GM18867 (cell line): ENCODE measurements around the gene AK1.

Experiments used
- ATAC-seq: cut with Tn5 transposase; IDR thresholded peaks from one replicate; pipeline ENCODE4 v1.9.1; 2021; ENCODE audit warnings: mild to moderate bottlenecking, moderate library complexity; ENCODE audit not compliant: unreplicated experiment

AK1 gene

DNA sequence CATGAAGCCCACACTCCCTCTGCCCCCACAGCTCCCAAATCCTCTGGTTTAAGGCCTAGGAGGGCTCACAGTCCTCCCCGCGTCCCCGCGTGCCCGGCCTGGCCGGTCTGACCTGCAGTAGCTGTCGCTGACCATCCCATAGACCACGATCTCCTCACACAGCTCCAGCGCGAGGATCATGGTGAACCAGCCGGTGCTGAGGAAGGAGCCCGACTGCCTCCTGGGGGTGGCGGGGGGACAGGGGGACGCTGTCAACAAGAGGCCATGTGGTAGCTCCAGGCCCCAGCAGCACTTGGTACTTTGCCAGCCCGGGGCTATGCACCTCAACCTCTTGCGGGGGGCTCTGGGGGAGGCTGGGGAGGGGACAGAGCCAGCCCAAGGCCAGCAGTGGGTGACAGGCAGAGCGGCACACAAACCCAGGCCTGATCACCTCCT is 32.4 kb upstream of the AK1 start:
- ATAC-seq: no peak

DNA sequence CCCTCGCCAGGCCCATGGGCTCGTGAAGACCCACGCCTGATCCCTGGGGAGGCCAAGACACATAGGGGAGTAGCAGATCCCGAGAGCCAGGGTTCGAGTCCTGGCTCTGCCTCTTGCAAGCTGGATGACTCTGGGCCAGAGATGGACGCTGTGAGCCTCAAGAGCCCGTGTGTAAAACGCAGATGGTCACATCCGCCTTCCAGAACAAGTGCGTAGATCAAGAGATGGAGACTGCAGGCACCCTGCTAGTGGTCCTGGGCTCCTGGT is 31.1 kb upstream of the AK1 start:
- no peak for ATAC-seq

DNA sequence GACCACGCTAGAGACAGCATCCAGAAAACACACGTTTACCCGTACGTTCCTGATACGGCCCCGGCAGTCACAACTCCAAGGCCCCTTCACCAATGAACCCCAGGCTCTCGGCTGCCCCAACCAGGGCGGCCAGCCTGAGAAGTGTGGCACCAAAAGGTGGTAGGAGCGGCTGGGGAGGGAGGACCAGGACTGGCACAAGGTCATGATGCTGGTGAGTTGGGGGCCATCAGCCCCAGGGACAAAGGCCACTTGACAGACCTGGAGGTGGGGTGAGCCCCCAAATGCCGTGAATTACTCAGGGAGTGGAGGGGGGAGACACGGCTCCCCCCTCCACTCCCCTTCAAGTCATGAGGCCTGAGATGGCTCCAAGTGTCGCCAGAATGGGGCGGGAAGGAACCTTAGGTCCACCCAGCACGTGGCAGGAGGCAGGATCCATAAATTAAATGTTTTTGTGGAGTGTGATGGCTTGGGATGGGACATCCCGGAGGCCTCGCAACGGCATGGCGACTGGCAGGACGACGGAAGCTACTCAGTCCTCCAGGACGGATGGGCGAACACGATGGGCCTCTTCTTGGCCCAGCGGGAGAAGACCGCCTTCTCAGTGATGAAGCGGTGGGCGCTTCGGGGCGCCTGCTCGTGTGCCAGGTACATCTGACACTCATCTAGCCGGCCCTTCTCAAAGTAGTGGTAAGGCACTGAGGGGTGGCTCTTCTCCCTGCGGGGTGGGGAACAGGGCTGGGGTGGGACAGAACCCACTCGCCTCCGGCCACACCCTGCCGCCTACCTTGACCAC is 30.6 kb upstream of the AK1 start:
- ATAC-seq: no peak

DNA sequence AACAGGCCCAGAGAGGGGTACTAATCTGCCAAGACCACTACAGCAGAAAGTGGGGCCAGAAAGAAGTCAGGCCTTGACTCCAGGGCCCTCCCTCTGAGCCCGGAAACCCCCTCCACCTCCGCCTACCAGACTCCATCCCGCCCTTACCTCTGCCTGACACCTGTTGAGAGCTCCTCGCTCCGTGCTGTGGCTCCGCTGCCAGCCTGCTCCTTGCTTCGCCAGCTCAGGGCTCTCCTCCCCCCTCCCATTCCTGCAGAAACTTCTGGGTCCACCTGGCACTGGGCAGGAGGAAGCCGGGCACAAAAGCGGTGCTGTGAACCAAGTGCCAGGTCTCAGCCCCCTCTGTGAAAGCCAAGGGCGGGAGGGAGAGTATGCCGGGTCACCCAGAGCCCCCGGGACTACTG is 28.3 kb upstream of the AK1 start:
- ATAC-seq: no peak

DNA sequence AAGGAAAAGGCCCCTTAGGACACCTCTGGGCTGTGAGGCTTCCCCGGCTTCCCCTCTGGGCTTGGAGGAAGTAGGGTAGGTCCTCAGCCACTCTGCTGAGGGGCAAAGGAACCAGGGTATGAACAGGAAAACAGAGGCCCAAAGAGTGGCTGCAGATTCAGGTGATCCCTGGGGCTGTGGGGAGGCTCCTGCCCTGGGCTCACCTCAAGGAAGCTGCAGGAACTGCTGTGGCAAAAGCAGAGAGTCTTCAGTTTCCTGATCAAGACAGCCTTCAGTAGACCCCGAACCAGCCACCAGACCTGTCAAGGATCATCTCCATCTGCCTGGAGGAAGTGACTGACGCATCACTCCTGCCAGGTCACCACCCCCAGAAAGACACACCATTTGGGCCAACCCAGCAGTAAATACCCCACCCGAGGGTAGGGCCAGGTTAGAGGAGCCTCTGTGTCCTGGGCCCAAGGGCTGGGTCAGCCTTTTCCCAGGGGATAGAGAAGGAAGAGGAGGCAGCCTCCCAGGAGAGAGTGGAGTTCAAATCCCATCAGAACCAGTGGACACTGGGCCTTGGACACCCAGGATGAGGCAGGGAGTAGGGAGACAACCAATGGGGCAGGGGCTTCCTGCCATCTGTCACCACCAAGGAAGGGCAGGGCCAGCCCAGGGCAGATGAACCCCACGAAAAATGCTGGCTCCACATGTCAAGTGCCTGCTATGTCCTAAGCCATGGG is 27.7 kb upstream of the AK1 start:
- no peak for ATAC-seq

DNA sequence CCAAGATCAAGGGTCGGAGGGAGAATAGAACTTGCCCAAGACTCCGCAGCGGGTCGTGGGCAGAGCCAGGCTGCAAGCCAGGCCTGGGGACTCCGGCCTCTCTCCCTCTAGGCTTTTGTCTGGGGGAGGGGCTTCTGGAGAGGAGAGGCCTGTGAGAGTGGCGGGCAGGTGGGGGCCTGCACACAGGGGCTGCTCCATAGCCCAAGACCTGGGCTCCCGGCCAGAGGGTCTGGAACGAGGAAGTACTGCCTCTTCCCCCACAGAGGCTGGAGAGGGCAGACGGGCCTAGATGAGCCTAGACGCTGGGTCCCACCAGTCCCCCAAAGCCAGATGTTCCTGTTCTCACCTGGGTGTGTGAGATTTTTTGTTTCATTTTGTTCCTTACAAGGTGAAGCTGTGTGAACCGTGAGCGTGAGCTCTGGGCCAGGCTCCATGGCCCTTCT is 27.1 kb upstream of the AK1 start:
- no peak for ATAC-seq

DNA sequence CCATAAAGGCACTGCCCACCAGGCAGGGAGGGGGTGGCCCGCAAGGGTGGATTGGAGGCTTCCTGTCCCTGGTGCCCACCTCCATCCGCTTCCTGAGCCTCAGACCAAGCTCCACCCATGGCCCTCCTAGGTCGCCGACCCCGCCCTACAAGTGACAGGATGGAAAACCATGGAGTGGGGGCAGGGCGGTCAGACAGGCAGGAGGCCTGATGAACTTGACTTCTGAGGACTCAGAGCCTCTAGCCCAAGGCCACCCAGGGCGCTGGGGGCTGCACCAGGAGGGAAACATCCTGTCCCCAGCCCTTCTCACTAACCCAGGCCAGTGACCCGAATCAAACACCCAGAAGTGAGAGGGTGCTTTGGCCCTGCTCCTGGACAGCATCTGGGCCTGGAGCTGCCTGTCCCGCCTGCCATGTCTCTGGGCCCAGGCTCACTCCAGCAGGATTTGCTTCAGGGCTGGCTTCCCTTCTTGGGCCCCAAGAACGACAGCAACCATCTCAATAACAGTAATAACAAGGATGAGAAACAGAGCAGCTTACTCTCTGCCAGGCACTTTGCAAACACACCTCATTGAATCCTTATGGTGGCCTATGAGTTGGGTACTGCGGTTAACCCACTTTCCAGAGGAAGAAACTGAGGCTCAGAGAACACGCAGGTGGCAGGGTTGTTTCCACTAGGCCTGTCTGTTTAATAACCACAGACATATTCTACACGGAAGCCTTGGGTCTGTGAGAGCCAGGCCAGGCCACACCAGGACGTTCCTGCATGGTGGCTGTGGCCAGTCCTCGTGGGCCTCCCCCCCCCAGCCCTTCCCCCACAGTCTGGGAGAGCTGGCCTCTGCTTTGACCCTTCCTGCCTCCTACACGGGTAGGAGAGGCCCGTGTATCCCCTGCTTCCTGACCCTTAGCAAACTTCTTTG is 26.3 kb upstream of the AK1 start:
- ATAC-seq: no peak

DNA sequence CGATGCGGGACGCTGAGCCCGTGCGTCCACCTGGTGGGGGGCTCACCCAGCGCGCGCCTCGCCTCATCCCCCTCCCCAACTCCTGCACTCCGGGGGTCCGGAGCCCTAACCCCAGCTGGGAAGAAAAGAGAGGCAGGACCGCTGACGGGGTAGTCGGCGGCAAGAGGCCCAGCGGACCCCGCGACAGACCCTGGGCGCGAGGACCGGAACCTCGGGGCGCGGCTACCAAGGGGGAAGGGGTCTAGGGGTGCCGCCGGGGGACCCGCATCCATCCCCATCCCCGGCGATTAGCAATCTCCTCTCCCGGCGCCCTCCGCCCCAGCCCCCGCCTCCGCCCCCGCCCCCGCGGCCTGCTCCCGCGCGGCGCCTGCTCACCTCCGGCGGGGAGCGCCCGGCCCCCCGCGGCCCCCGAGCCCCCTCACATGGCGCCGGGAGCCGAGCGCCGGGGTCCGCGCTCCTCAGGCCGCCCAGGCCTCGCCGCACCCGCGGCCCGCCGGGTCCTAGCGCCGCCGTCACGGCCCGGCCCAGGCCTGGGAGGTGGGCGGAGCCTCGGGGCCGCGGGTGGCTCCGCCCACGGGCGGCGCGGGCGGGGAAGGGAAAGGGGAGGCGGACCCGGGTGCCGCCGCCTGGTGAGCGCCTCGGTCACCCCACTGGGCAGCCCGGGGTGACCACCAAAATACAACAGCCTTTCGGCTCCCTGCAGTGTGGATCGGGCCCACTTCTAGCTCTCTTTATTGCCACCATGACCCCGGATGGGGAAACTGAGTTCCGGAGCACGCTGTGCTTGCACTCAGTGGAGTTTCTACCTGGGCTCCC is 21.9 kb upstream of the AK1 start, which contains the start of gene ST6GALNAC6:
TSS of gene ST6GALNAC6 (minus strand) at position 476 of the 816 bp plus-strand sequence. CDS start 1,622 bp downstream, outside the sequence.
- peak; percentile 69 for ATAC-seq

DNA sequence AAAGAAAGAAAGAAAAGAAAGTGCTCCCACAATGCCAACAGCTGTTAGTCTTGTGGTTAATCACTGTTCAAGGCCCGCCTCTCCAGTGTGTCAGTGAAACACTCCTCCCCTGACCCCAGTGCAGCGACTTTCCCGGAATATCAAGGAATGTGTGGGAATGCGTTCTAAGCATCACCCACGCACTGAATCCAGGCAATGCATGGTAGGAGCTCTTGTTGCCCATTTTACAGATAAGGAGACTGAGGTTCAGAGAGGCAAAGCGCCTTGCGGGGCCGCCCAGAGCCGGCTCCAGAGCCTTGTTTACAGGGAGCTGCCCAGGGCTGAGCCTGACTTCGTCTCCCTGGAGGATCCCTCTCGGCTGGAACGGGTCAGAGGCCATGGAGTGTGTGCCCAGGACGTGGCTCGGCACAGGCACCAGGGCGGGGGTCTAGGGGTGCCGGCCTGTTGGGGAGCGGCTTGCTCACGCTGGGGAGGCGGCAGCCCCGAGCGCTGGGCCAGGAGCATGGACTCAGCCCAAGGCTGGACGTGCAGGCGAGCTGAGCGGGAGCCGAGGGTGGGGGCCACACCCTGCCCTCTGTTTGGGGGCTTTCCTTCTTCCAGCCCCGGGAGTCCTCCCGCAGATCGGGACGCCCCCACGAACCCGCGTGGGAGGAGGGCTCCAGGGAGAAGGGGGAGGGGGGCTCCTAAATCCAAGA is 21.1 kb upstream of the AK1 start:
- ATAC-seq: no peak

DNA sequence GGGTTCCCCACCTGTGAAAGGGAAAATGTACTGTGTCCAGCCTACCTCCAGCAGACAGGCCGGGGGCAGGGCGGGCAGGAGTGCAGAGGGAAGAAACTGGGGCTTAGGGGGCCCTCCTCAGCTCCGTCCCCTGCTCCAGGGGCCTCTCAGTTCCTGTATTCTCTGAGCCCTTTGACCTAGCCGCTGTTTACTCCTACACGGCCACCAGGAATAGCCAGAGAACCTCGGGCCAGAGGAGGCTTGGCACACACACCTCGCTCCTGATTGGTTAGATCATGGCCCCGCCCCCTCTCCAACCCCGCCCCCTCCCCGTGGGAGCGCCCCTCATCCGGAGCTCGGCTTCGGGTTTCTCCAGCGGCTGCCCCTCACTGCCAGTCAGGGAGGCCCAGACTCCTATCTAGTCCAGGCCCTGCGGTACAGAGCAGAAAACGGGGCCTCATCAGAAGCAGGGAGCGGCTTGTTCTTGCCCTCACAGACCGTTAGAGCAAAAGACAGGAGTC is 19.8 kb upstream of the AK1 start:
- no peak for ATAC-seq

DNA sequence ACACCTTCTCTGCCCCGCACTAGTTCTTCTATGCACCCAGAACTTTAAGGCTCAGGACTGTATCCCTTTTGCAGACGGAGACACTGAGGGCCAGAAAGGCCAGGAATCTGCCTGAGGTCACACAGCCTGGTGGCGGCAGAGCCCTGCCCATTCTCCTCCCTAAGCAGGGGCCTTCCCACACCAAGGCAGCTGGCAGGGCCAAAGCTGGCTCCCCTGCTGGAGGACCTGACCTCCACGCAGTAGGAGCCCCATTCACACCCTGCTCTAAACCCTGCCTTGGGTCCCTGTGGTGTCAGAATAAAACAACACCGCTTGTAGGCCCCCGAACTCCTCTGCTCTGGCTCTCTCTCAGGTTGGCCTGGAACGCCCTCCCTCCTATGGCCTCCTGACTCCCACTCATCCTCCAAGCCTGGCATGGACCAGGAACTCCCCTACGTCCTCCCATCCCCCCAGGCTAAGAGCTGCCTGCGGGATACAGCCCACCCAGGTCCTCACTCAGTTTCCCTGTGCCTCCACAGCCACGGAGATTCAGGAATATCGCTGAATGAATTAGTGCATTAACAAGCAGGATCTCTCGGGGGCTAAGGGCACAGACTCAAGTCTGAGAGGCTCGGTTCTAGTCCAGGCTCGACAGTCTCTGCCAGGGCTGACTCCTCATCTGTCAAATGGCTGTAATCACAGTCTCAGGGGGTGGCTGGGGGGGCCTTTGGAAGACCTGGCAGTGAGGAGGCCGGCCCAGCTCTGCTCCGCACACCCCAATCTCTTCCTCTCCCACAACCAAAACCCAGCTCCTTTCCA is 19.1 kb upstream of the AK1 start:
- no peak for ATAC-seq

DNA sequence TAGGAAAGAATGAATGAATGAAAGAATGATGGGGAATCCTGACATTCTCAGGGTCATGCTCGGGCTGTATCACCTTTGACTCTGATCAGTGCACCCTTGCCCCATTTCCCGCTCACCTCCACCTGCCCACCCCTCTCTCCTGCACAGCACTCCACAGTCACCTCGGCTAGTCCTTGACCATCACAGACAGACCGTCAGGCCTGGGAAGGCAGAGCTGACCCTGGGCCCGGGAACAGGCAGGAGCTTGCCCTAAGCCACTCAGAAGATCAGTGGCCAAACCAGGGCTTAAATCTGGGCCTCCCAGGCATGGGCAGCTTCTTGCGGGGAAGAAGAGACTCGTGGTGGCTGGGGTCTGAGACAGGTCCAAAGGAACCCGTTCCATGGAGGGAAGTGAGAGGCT is 18.3 kb upstream of the AK1 start:
- no peak for ATAC-seq

DNA sequence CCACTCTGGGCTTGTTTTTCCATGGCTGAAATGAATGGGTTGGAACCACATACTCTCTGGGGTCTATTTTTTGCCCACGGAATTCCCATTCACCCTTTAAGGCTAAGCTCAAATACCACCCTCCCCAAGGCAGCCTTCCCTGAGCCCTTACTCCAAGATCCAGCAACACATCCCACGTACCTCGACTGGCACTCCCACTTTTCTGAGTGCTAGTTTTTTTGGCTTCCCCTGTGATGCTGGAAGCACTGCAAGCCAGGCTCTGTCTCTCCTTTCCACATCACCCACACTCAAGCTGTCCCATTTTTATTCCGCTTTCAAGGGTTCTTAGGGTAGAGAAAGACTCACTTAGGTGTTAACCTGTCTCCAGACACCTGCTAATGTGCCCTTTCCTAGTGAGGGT is 15.9 kb upstream of the AK1 start:
- no peak for ATAC-seq

DNA sequence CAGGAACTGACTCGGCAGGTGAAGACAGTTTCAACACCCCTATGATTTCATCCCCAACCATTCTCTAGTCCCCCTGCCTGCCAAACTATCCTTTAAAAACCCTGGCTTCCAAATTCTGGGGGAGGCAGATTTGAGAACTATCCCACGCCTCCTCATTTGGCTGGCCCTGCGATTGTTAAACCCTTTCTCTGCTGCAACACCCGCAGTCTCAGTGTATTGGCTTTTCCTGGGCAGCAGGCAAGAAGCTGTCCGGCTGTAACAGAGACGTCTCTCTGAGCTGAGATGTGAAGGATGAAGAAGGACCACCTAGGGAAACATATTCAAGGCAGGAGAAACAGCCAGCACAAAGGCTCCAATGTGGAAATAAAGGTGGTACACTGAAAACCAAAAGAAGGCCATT is 15.4 kb upstream of the AK1 start:
- ATAC-seq: no peak

DNA sequence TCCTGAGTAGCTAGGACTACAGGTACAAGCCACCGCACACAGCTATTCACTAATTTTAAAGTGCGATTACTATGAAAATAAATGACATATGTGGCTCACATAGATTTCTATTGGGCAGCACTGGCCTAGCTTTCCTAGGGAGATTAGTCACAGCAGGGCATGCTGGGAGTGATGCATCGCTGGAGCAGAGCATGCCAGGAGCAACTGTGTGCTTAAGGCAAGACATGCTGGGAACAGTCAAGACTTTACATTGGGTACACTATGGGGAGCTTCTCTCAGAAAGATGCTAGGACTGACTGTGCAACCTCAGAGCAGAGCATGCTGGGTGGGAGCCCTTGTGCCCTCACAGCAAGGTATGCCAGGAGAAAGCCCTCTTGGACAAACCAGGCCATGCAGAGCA is 12.6 kb upstream of the AK1 start:
- ATAC-seq: no peak

DNA sequence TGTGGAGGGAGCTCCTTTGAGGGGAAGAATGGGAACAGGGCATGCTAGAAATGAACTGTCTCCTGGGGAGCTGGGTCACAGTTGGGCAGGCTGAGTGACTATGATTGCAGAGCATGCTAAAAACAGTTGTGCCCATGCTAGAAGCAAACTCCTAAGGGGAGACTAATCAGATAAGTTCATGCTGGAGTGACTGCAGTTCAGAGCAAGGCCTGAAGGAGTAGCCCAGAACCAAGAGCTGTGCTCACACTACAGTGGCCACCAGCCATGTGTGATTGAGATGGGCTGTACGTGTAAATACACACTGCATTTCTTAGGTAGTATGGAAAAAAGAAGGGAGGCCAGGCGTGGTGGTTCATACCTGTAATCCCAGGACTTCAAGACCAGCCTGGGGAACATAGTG is 10.3 kb upstream of the AK1 start:
- no peak for ATAC-seq

DNA sequence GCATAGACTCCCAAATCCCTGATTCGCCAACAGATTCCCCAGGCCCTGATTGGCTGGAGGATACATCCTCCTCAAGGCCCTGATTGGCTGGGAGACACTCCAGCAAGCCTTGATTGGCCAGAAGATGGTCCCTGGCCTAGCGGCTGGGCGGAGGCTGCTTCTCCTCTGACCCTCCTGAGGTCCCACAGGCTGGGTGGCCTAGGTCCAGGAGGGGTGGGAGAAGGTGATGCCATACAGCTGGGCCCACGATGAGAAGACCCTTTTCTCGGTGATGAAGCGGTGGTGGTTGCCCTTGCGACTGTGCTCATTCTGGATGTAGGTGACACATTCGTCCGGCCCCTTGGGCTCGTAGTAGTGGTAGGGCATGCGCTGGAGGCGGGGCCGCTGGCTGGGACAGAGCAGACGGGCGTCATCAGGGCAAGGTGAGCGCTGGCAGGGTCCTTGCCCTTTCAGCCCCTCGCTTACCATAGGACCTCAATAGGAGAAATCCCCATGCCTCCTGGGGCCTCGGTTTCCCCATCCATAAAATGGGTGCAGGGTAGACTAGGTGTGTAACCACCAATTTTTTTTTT is 9.0 kb upstream of the AK1 start:
- ATAC-seq: no peak

DNA sequence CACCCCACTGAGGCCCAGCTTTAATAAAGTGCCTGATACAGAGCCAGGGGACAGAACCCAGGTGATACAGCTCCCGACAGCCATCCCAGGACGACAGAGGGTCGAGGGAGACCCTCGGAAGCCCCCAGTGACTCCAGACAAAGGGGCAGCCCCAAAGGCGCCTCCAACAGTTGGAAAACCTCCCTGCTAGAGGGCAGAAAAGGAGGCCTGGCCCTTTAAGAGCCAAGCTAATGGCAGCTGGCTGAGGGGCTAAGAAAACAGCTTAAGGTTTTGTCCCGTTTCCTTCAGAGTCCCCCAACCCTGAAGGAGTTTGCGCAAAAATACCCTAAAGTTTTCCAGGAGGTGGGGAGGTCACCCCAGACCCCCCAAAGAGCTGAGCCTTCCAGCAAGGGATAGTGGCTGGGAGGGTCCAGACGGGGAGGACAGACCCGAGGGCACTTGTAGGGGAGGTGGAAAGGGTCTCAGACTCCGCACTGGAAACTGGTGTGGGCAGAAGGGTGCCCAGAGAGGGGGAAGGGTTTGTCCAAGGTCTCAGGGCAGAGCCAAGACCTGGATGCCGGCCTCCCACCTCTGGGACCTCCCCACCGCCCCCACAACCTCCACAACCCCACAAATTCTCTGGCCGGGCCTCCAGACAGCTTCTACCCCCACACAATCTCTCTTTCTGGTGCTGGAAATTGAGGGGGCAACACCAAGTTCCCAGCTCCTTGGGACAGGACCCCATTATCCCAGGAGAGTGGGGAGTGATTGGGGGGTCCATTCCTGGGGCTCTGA is 8.2 kb upstream of the AK1 start:
- no peak for ATAC-seq
